HCT116 (cell line): ENCODE results near the gene MTM1. TPM values are rescaled to one million over a fixed set of nuclear protein-coding genes. Genes with fewer than 3 reads are reported as not detected.

Source experiments
- ATAC-seq: fragments of 200-7000 bp; cut with Tn5 transposase; 2 replicates; pipeline ENCODE4 v1.9.1; 2020; ENCODE audit warnings: mild to moderate bottlenecking, moderate library complexity
- BruUV-seq: library from RNA; stranded (reverse); fragments of 400-500 nt; replicated peaks from 2 replicates; lab custom pipeline; 2021; lab: Mats Ljungman, UMichigan
- CTCF ChIA-PET: fragments of 300-600 bp; sonication (Branson Sonifier 250); formaldehyde crosslinking; loops from one replicate; lab custom pipeline; 2021; ENCODE audit warnings: antibody characterized with exemption; lab: Charles Lee
- POLR2A ChIA-PET: fragments of 300-600, 350-600 bp; sonication (Branson Sonifier 250); formaldehyde crosslinking; loops from one replicate; lab custom pipeline; 2021; ENCODE audit warnings: antibody characterized with exemption; lab: Charles Lee
- RAD21 ChIA-PET, 2 experiments: fragments of 300-600 bp; sonication (Branson Sonifier 250); formaldehyde crosslinking; loops; one replicate each; lab custom pipeline; 2023; ENCODE audit warnings: low total read pairs in 2 of 2; ENCODE audit not compliant: uncharacterized antibody in 2 of 2, unreplicated experiment in 2 of 2, low non-redundant PET in 1 of 2; lab: Charles Lee
- DNase-seq: peaks from one replicate; pipeline ENCODE4 v3.0.0-alpha.2; 2010; ENCODE audit warnings: low read depth, low spot score
- H2AFZ ChIP-seq: fragments of 200-600 bp; shearing (Covaris generic), sonication (generic); 2 replicates; pipeline ENCODE4 v1.6.1; 2017; ENCODE audit warnings: low read depth, mixed run types, mixed read lengths, antibody characterized with exemption, low read length; ENCODE audit not compliant: poor library complexity, severe bottlenecking
- H3K27ac ChIP-seq: 2 replicates; pipeline ENCODE4 v1.5.1; 2012; ENCODE audit warnings: low read depth, low read length
- H3K27me3 ChIP-seq: fragments of 200-600 bp; sonication (generic); 2 replicates; pipeline ENCODE4 v1.6.1; 2016; ENCODE audit warnings: mixed run types, low read length, mixed read lengths; ENCODE audit not compliant: insufficient read depth
- H3K36me3 ChIP-seq, 2 experiments: fragments of 200-500 bp in 1 of 2; fragments of 200-600 bp in 1 of 2; sonication (Bioruptor generic) in 1 of 2; sonication (generic) in 1 of 2; 2 replicates each; pipeline versions ENCODE4 v1.5.1 to v1.6.1; 2014 to 2016; ENCODE audit warnings: low read length in 2 of 2, inconsistent platforms in 1 of 2, mixed read lengths in 1 of 2, mixed run types in 1 of 2; ENCODE audit not compliant: insufficient read depth in 2 of 2, control insufficient read depth in 1 of 2
- H3K4me1 ChIP-seq, 2 experiments: fragments of 200-600 bp in 1 of 2; sonication (generic) in 1 of 2; 2 replicates each; pipeline versions ENCODE4 v1.5.1 to v1.6.1; 2012 to 2017; ENCODE audit warnings: low read length in 2 of 2, inconsistent platforms in 1 of 2, mild to moderate bottlenecking in 1 of 2, mixed read lengths in 1 of 2, mixed run types in 1 of 2, moderate library complexity in 1 of 2; ENCODE audit not compliant: insufficient read depth in 2 of 2, control insufficient read depth in 1 of 2
- H3K4me2 ChIP-seq: fragments of 200-600 bp; sonication (generic); 2 replicates; pipeline ENCODE4 v1.6.1; 2017; ENCODE audit warnings: mixed run types, low read length, mixed read lengths
- H3K4me3 ChIP-seq, 2 experiments: fragments of 200-600 bp in 1 of 2; sonication (generic) in 1 of 2; replicated peaks in 1 of 2; 2 replicates each; pipeline ENCODE4 v1.5.1; 2011 to 2016; ENCODE audit warnings: low read length in 2 of 2, control low read depth in 1 of 2, low read depth in 1 of 2, mild to moderate bottlenecking in 1 of 2, mixed read lengths in 1 of 2, mixed run types in 1 of 2
- H3K79me2 ChIP-seq: fragments of 200-600 bp; sonication (generic); 2 replicates; pipeline ENCODE4 v1.6.1; 2017; ENCODE audit warnings: mild to moderate bottlenecking, mixed run types, low read length, moderate library complexity, mixed read lengths; ENCODE audit not compliant: insufficient read depth
- H3K9ac ChIP-seq: fragments of 200-600 bp; sonication (generic); 2 replicates; pipeline ENCODE4 v1.6.1; 2016; ENCODE audit warnings: low read length, mixed read lengths
- H3K9me2 ChIP-seq: fragments of 200-600 bp; sonication (generic), shearing (Covaris generic); 2 replicates; pipeline ENCODE4 v1.6.1; 2017; ENCODE audit warnings: mixed run types, mild to moderate bottlenecking, moderate library complexity; ENCODE audit not compliant: insufficient read depth
- H3K9me3 ChIP-seq, 2 experiments: fragments of 200-500 bp in 1 of 2; fragments of 200-600 bp in 1 of 2; sonication (Bioruptor generic) in 1 of 2; sonication (generic) in 1 of 2; 2 replicates each; pipeline ENCODE4 v1.6.1; 2014 to 2017; ENCODE audit warnings: low read length in 2 of 2, mixed read lengths in 2 of 2, inconsistent platforms in 1 of 2, low read depth in 1 of 2, mild to moderate bottlenecking in 1 of 2, mixed run types in 1 of 2, moderate library complexity in 1 of 2; ENCODE audit not compliant: control insufficient read depth in 1 of 2, insufficient read depth in 1 of 2
- H4K20me1 ChIP-seq: fragments of 200-600 bp; sonication (generic), shearing (Covaris generic); 2 replicates; pipeline ENCODE4 v1.6.1; 2017; ENCODE audit warnings: mixed run types, mild to moderate bottlenecking, moderate library complexity; ENCODE audit not compliant: insufficient read depth
- CBX3 ChIP-seq: IDR thresholded peaks from 2 replicates; pipeline ENCODE4 v1.6.1; 2012; ENCODE audit warnings: low read depth
- EZH2 ChIP-seq: fragments of 200-600 bp; sonication (generic); IDR thresholded peaks from 2 replicates; pipeline ENCODE4 v1.6.1; 2017; ENCODE audit warnings: antibody characterized with exemption, mixed run types
- EZH2phosphoT487 ChIP-seq: fragments of 200-600 bp; IDR thresholded peaks from 2 replicates; pipeline ENCODE4 v1.6.1; 2018; ENCODE audit warnings: antibody characterized with exemption, borderline replicate concordance
- POLR2A ChIP-seq: IDR thresholded peaks from 2 replicates; pipeline ENCODE4 v1.7.0; 2011; ENCODE audit warnings: borderline replicate concordance; ENCODE audit not compliant: insufficient read depth, insufficient read length; ENCODE audit errors: extremely low read depth
- ZNF274 ChIP-seq: fragments of 200-500 bp; sonication (Bioruptor generic); IDR thresholded peaks from 2 replicates; pipeline ENCODE4 v1.6.1; 2014; ENCODE audit warnings: mild to moderate bottlenecking, low read depth, low read length, inconsistent platforms
- intact Hi-C: fragments of 100-400 bp; cut with micrococcal nuclease; formaldehyde crosslinking; loops from 2 replicates; pipeline ENCODE4 v1.10.0; 2022
- total RNA-seq: library from RNA; stranded (reverse); gene quantifications from one replicate; pipeline ENCODE4 v1.2.1, GENCODE V29; 2021; ENCODE audit not compliant: unreplicated experiment
- TF ChIP-seq, protein P1 (sequence below): IDR thresholded peaks from 2 replicates; pipeline ENCODE4 v1.6.1; 2012; ENCODE audit warnings: low read depth
- TF ChIP-seq, protein P2 (sequence below): IDR thresholded peaks from 2 replicates; pipeline ENCODE4 v1.6.1; 2012
- TF ChIP-seq, protein P3 (sequence below): IDR thresholded peaks from 2 replicates; pipeline ENCODE4 v1.6.1; 2012

The MTM1 gene
- total RNA-seq, 1 experiment from 2014 or later, result 6.5 TPM

DNA sequence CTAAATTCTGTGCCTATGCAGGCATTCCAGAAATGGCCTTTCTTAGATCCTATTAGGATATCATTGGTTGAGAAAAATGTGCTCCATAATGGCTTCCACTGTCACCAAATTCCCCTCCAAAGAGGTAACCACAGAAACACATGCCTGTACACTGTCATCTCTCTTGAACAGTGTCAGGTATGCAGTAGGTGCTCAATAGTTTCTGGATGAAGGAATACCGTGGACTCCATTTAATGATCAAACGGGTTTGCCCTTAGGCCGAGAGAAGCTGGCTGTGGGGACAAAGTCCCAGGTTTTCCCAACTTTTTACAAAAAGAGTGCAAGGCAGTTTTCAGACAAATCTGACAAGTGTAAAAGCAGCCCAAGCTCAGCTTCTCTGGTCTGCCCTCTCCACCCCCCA is 16.5 kb upstream of the MTM1 start:
- POLR2A ChIA-PET, result no interaction called here
- intact Hi-C loops, result no loop called here

More for the DNA sequence above, 16.5 kb upstream of the MTM1 start:
- TF ChIP-seq EZH2, result no peak
- TF ChIP-seq, protein P1, sequence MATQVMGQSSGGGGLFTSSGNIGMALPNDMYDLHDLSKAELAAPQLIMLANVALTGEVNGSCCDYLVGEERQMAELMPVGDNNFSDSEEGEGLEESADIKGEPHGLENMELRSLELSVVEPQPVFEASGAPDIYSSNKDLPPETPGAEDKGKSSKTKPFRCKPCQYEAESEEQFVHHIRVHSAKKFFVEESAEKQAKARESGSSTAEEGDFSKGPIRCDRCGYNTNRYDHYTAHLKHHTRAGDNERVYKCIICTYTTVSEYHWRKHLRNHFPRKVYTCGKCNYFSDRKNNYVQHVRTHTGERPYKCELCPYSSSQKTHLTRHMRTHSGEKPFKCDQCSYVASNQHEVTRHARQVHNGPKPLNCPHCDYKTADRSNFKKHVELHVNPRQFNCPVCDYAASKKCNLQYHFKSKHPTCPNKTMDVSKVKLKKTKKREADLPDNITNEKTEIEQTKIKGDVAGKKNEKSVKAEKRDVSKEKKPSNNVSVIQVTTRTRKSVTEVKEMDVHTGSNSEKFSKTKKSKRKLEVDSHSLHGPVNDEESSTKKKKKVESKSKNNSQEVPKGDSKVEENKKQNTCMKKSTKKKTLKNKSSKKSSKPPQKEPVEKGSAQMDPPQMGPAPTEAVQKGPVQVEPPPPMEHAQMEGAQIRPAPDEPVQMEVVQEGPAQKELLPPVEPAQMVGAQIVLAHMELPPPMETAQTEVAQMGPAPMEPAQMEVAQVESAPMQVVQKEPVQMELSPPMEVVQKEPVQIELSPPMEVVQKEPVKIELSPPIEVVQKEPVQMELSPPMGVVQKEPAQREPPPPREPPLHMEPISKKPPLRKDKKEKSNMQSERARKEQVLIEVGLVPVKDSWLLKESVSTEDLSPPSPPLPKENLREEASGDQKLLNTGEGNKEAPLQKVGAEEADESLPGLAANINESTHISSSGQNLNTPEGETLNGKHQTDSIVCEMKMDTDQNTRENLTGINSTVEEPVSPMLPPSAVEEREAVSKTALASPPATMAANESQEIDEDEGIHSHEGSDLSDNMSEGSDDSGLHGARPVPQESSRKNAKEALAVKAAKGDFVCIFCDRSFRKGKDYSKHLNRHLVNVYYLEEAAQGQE, result no peak
- TF ChIP-seq EZH2phosphoT487, result no peak
- TF ChIP-seq CBX3, result no peak
- TF ChIP-seq POLR2A, result no peak
- TF ChIP-seq, protein P2, sequence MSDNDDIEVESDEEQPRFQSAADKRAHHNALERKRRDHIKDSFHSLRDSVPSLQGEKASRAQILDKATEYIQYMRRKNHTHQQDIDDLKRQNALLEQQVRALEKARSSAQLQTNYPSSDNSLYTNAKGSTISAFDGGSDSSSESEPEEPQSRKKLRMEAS, result no peak
- TF ChIP-seq, protein P3, sequence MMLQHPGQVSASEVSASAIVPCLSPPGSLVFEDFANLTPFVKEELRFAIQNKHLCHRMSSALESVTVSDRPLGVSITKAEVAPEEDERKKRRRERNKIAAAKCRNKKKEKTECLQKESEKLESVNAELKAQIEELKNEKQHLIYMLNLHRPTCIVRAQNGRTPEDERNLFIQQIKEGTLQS, result no peak
- no peak for TF ChIP-seq ZNF274
- H3K4me3 ChIP-seq, result no peak overlapping the region
- H3K9me2 ChIP-seq, result no peaks in the 10 kb centered on the region
- ATAC-seq, result no peak
- no TSS peak for BruUV-seq
- ChIA-PET RAD21 (no interaction called here), CTCF (no interaction called here)
- no peak overlapping the region for H3K4me2 ChIP-seq
- H2AFZ ChIP-seq, result no peak overlapping the region
- no peak for DNase-seq
- H3K27ac ChIP-seq, result no peak overlapping the region
- H4K20me1 ChIP-seq, result no peaks in the 10 kb centered on the region
- no peaks in the 10 kb centered on the region for H3K9me3 ChIP-seq
- no peak overlapping the region for H3K9ac ChIP-seq
- peaks cover 0 to 7% of the 10 kb centered on the region in 2 experiments; a peak in 1 of 4 replicates for H3K4me1 ChIP-seq
- H3K79me2 ChIP-seq, result no peaks in the 10 kb centered on the region
- H3K27me3 ChIP-seq, result no peaks in the 10 kb centered on the region
- no peaks in the 10 kb centered on the region for H3K36me3 ChIP-seq
